HPDE6-E6E7 (cell line): ENCODE measurements around the gene ALAS1.
A peak's percentile ranks its signal among the peaks of the same experiment; 100 is the strongest.
"Not testable (repeated sequence)": the region's sequence is repeated elsewhere in the genome, so short reads cannot be mapped to it uniquely, and the experiment has no call there.

Experiments used
- DNase-seq: peaks from one replicate; pipeline ENCODE4 v3.0.0; 2011; ENCODE audit warnings: missing footprints; ENCODE audit errors: extremely low spot score

Gene ALAS1

DNA sequence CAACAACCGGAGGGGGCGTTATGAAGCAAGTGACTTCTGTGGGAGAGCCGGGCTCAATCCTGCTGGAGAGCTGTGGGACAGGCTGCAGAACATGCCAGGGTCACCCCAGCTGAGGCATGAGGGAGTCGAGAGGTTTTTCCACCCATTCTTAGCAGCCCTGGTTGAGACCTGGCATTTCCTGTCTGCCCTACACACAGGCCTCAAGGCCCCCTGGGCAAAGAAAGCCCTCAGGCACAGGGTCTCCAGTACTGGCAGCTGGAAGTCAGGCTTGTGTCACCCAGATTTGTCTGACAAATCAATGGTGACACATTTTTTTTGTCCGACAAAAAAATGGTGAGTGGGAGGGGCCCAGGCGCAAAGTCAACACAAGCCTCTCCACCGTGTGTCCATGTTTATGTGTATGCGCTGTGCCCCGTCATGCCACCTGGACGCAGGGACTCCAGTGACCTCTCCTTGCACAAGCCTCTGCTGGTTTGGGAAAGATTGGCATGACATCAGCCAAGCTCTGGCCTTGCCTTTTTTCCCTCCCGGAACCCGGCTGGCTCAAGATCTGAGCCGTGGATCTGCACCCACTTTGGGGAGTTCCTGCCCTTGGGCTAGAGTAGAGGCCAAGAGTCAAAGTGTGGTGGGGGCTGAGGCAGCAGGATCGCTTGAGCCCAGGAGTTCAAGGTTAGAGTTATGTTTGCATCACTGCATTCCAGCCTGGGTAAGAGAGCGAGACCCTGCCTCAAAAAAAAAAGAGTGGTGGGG is 20.8 kb upstream of the ALAS1 start:
- no peak for DNase-seq

DNA sequence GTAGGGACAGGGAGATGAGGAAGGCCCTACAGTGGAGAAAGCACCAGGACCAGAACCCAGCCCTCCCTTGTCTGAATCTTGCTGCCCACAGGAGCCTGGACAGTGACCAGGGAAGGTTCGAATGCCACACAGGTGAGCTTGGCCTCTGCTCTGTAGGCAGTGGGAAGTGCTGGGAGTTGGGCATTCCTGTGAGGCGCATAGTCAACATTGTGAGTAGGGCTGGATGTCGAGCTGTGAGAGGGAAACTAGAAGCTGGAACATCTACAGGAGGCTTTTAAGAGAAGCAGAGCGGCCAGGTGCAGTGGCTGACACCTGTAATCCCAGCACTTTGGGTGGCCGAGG is 20.3 kb upstream of the ALAS1 start:
- no peak for DNase-seq

GRCh38 chr3:52178126-52178525 is 19.8 kb upstream of the ALAS1 start:
- DNase-seq: not testable (repeated sequence)

- DNase-seq: no peak
Observed at GRCh38 chr3:52178537-52178936, 19.4 kb upstream of the ALAS1 start.

DNA sequence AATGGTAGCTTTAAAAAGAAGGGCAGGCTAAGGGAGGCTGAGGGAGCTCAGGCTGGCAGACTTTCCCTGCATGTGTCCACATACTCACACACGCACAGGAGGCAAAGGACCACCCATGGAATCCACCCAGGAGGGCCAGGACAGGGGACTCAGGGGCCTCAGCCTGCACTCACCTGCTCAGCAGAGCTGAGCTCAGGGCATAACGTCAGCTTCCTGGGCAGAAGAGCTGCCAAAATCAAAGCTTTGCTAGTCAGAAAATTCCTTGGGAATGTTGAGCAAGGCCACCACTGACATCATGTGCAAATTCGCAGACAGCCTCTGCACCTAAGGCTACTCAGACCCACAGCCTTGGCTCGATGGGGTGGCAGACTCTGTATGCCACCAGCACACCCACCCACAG is 16.4 kb upstream of the ALAS1 start:
- no peak for DNase-seq

- no peak for DNase-seq
Observed at GRCh38 chr3:52182196-52182595, 15.8 kb upstream of the ALAS1 start.

DNA sequence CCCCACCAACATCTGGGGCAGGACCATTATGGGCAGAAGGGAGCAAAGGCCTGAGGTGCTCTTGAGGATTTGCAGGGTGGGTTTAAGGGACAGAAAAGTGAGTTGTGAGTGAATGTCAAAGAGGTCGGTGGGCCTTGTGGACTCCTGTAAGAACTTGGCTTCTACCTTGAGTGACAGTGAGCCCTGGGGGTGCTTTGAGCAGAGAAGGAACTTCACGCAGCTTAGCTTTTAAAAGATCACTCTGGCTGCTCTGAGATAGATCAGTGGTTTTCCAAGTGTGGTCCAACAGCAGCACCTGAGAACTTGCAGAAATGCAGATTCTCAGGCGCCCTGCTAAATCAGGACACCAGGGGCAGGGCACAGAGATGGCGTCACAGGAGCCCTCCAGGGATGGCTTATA is 15.3 kb upstream of the ALAS1 start:
- DNase-seq: no peak

GRCh38 chr3:52183786-52184445 is 14.0 kb upstream of the ALAS1 start:
- DNase-seq: no peak

DNA sequence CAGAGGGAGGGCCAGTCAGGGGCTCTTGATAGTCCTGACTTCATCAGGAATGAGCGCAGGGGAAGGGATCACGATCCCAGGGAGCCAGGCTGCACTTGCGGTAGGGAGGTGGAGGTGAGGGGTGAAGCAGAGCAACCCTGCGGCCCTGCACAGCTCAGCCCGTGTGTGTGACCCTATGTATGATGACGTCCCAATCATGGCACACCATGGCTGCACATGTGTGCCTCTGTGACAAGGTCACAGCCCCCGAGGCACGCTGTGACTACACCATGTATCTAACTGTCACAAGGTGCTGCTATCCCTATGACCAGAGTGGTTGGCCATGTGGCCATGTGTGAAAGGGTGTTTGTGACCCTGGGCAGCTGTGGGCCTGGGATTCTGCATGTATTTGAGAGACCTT is 13.3 kb upstream of the ALAS1 start:
- no peak for DNase-seq

- DNase-seq: no peak
Observed at GRCh38 chr3:52185311-52185710, 12.6 kb upstream of the ALAS1 start.

GRCh38 chr3:52185837-52186236 is 12.1 kb upstream of the ALAS1 start:
- DNase-seq: no peak

DNA sequence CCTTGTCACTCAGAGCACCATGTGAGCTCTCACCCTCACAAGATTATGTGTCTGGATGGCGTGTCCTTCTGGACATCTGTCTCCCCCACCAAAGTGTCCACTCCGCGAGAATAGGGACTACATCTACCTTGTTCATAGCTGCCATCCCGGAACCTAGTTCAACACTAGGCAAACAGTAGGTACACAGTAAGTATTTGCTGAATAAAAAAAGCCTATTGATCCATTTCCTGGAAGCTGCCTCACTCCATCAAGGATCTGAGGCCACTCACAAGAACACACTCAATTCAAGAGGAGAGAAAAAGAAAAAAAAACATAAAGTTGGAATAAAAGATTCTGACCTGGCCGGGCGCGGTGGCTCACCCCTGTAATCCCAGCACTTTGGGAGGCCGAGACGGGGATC is 11.2 kb upstream of the ALAS1 start:
- DNase-seq: no peak

- DNase-seq: no peak
Observed at GRCh38 chr3:52188556-52188955, 9.4 kb upstream of the ALAS1 start.

- no peak for DNase-seq
Observed at GRCh38 chr3:52190294-52191074, 7.5 kb upstream of the ALAS1 start.

GRCh38 chr3:52191663-52192062 is 6.3 kb upstream of the ALAS1 start:
- DNase-seq: no peak

DNA sequence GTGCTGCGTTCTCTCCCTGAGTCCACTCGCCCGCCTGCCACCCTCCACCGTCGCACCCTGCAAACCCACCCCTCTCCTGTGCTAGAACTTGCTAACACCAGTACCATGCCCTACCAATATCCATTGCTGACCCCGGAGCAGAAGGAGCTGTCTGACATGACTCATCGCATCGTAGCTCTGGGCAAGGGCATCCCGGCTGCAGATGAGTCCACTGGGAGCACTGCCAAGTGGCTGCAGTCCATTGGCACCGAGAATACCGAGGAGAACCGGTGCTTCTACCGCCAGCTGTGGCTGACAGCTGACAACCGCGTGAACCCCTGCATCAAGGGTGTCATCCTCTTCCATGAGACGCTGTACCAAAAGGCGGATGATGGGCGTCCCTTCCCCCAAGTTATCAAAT is 4.9 kb upstream of the ALAS1 start:
- DNase-seq: peak; percentile 27

DNA sequence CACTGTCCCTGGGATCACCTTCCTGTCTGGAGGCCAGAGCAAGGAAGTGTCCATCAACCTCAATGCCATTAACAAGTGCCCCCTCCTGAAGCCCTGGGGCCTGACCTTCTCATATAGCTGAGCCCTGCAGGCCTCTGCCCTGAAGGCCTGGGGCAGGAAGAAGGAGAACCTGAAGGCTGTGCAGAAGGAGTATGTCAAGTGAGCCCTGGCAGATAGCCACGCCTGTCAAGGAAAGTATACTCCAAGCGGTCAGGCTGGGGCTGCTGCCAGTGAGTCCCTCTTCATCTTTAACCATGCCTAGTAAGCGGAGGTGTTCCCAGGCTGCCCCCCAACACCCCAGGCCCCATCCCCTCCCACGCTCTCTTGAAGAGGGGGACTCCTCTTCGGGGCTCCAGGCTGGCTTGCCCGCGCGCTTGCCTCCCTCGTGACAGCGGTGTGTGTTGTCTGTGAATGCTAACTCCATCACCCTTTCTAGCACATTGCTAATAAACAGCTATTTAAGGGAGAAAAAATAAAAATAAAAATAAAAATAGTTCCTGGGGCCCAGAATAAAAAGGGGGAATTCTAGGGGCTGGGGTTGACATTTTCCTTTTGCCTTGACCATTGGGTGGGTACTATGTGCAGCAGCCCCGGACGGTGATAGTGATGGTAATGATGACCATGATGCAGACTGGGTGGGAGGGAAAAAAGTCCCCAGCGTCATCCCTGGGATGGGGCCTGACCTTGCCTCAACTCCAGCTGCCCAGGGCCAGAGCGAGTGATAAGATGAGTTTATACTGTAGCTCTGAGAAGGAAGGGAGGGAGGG is 3.3 kb upstream of the ALAS1 start:
- DNase-seq: no peak

DNA sequence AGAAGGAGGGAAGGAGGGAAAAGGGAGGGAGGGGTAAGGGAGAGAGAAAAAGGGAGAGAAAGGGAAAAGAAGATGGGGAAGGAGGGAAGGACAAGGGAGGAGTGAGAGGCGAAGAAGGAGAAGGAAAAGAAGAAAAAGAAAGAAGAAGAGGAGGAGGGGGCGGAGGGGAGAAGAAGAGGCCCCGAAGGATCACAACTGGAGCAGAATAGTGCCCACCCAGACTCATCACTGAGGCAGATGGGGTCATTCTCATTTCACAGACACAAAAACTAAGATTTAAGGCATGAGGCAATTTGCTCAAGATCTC is 2.7 kb upstream of the ALAS1 start:
- DNase-seq: no peak

GRCh38 chr3:52195823-52196331 is 2.1 kb upstream of the ALAS1 start:
- DNase-seq: no peak

DNA sequence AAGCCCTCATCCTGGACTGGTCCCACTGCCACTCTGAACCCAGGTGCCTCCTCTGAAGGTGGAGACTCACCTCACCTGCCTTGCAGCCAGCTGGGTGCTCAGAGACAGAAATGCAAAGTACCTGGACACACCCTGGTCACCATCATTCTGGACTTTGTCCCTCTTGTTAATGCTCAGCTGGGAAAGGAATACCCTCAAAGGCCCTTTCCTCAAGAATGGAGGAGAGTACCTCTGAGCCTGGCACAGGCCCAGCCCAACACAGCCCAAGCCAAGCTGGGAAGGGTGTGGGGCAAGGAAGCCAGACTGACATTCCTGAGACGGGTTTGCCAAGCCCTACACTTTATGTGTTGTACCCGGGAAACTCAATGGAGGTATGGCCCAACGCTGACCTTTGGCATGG is 983 bp upstream of the ALAS1 start:
- DNase-seq: no peak

DNA sequence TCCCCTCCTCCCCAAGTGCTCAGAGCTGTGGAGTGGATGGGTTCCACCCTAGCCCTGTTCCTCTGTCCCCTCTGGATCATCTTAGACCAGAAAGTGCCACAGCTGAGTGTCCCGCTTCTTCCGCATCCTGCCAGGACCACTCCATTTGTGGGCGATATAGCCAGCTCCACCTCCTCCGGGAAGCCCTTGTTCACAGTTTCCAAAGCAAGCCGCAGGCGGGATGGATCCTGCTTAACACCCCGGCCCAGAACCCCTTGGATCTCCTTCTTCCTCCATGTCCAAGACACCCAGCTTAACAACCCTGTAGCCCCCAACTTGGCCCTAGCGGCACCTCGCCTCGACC is 490 bp upstream of the ALAS1 start:
- no peak for DNase-seq
